GM21723 (cell line): Measurements from ENCODE around the gene HOXB4.

ENCODE experiments used
- ATAC-seq: cut with Tn5 transposase; IDR thresholded peaks from one replicate; pipeline ENCODE4 v1.9.1; 2021; ENCODE audit warnings: mild to moderate bottlenecking, moderate library complexity; ENCODE audit not compliant: unreplicated experiment

HOXB4 gene

DNA sequence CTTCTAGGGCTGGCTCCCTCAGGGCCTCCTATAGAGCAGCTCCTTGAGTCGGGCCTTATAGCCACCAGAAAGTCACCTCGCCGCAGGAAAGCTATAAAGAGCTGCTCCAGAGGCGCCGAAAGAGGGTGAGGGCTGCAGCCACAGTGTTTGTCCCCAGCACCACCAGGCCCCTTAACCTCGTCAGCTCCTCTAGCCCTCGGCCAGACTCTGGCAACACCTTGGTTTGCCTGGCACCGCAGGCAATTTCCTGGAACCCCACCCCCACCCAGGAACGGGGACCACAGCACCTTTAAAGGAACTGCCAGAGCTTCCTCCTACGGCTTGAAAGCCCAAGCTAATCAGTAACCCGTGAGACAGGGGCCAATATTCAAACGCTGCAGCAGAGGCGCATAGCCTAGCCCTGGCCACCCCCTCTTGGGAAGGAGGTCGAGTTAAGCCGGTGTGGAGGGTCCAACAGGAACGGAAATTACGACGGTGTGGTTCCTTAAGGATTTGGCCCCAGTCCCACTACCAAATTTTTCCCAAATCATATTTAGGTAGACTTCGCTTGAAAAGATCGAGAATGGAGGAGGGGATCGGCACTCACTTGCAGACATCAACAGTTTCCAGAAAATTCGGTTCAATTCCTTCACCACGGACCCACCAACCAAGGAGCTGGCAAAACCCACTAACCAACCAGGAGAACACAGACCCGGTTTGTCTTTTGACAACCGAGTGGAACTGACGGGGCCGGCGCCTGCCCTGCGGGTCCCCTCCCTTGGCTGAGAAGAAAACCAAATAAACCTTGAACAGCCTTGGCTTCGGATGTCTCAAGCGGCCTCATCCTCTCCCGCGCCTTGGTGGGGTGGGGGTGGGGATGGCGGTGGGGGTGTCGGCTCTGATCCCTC is 23.6 kb upstream of the HOXB4 start:
- no peak for ATAC-seq

DNA sequence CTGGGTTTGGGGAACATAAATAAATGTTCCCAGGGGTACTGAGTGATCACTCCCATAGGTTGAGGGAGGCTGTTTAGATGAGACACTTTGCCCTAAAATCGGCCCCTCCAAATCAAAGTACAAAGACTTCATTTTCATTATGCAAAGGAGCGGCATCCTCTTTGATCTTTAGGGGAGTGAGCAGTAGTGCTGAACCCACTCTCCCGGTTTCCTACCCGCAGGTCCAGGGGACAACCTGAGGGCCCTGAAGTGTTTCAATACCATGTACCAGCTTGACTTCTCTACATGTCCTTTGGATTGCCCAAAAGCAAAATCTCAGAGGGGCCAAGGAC is 23.0 kb upstream of the HOXB4 start:
- ATAC-seq: no peak

DNA sequence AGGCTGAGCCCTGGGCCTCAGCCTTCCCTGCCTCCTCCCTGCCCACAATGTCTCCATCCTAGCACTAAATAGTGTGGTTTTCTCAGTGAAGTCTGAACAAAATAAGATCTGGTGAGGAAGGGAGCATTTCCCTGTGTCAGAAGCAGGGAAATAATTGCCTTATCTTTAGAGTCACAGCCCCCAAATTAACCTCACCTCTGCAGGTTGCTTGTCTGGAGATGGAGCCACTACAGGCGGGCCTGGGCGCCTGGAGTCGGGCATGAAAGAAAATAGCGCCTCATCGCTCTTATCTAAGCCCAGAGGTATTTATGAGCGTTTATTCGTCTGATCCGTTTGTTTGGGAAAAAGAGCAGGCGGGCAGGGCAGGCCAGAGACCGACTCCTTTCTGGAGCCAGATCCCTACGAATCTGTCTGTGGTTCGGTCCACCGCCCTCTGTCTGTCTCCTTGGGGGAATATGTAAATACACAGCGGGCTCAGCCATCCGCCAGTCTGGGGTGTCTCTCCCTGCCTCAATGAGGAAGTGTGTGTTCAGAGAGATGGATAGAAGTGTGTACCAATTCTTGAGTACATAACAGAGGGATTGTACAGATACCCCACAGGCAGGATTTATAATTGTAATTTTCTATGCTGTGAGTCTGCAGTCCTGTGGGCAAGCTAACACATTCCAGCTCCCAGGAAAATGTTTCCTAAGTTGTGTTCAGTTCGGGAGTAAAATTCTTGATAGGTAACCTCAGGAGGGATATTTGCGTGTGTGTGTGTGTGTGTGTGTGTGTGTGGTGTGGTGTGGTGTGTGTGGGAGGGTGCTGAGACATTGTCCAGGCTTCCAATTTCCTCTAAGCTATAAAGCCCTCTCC is 22.3 kb upstream of the HOXB4 start:
- no peak for ATAC-seq

DNA sequence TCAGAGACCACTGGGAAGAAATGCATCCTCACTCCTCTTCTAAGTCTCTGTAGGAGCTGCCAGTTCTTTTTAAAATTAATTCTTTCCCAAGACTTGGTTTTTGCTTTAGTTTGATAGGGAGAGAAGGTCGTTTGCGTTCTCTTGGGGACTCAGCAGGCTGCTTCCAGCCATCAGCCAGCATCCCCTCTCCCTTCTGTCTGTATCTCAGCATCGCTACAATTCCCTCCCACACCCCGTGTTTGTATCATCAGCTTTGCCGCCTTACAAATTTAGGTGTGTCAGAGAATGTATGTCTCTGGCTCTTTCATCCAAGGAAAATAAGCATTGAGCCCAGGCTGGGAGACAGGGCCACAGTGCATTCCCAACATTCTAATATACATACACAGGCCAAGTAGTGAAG is 21.2 kb upstream of the HOXB4 start:
- ATAC-seq: no peak

DNA sequence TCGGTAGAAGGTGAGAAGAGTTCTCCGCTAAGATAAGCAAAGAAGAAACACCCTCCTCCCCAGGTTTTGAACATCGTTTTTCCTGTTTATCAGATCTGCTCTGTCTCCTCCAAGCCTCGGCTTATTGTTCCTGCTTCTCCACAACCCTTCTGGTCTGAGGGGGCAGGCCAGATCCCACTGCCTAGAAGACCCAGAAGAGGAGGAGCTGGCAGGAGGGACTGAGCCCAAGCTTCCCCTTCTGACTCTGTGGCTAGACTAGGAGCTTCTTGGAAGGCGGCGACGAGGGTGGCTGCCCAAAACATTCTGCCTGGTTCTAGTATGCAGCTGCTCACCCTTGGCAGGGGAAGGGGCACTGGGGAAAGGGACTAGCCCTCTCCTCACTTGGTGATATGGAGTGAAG is 20.6 kb upstream of the HOXB4 start:
- no peak for ATAC-seq

DNA sequence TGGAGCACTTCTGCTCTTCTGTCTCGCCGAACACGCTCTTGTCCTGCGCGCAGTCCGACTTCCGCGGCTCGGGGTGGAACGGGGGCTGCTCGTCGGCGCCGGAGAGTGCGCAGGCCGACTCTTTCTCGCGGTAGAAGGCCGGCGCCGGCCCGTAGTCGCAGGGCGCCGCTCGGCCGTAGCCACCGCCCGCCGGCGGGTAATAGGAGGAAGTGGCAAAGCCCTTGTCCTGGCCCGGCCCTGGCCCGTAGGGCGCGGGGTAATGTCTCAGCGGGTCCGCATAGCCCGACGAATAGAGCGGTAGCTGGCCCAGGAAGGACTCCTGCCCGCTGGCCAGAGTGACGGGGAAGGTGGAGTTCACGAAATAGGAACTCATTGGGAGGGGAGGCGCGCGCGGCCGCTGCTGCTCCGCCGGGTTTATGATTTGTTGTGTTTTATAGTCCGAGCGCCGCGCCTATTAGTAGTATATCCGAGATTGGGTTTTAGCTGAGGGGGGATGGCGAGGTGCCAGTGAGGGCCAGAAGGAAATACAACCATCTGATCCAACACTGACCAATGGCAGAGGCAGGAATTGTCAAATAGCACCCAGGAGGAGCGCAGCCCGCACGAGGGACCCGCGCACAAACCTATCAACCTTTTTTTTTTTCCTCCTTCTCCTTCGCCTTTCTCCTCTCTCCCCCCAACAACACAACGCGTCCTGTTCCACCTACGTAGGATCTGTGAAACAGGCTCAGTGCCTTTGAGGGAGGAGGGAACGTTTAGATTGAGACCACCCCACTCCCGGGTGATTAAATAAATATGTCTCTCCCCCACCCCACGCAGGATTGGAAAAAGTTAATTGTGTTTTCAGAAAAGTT is 19.9 kb upstream of the HOXB4 start:
- no peak for ATAC-seq

DNA sequence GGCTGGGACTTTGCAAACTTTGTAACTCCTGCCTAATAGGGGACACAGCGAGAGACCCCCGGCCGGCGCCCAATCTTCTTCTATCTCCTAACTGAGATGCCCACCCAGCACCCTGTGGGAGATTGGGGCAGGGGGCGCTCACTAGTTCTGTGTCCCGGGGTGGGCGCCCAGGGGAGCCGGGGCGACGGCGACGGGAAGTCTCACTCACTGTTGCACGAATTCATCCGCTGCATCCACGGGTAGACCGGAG is 19.3 kb upstream of the HOXB4 start:
- no peak for ATAC-seq

DNA sequence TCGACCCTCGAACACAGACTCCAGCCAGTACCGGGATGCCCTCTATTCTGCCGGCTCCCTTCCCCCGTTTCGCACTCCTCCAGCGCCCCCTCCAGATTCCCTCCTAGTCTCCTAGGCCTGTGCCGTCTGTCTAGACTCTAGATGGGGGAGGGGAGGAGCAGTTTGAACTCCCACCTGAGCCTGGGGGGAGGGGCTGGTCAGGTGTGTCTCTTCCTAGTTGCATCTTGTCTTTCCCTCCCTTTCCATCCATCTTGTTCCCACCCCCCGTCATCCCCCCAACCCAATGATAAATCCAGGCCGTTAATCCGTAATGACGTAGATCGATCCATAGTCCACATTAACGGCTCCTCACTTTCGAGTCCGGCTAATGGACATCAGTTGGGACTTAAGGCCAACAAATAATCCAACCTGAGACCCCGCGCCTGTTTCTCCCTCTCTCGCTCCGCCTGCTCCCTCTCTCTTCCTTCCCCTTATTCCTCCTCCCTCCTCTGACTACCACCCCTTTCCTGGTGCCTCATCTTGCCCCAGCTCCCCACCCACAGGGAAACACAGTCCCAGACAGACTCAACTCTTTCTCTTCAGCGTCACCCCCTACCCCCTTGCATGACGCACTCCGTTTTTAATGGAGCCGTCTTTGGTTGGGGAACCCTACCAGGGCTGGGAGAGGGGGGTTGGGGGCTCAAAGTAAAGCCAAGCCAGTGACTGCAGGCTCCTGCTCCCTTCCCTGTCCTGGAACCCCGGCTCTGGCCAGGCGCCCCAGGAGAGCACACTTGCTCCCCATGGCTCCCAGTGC is 18.8 kb upstream of the HOXB4 start:
- no peak for ATAC-seq

DNA sequence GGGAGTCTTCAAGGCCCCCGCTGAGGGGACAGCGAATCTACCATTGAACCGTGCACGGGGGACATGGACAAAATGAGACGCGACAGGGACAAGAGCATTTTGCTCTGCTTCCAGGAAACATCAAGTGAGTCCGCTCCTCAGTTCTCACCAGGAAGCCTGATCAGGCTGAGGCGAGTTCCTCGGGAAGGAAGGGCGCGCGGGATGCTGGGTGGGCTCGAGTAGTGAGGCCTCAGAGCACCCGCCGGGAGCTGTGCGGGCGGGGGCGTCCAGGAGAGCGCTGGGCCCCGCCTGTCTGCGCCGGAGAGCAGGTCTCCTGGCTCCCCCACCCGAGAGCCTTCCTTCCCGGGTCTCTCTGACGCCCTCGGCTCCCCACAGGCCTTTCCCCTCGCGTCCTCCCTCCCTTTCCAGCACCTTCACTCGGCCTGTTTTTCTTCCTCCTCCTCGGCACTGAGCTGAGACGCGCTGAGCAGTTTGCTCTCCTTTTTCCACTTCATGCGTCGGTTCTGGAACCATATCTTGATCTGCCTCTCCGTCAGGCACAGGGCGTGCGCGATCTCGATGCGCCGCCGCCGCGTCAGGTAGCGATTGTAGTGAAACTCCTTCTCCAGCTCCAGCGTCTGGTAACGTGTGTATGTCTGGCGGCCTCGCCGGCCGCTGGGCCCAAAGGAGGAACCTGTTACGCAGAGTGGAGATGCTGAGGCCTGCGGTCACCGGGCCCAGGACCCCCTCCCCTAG is 18.0 kb upstream of the HOXB4 start:
- ATAC-seq: no peak

DNA sequence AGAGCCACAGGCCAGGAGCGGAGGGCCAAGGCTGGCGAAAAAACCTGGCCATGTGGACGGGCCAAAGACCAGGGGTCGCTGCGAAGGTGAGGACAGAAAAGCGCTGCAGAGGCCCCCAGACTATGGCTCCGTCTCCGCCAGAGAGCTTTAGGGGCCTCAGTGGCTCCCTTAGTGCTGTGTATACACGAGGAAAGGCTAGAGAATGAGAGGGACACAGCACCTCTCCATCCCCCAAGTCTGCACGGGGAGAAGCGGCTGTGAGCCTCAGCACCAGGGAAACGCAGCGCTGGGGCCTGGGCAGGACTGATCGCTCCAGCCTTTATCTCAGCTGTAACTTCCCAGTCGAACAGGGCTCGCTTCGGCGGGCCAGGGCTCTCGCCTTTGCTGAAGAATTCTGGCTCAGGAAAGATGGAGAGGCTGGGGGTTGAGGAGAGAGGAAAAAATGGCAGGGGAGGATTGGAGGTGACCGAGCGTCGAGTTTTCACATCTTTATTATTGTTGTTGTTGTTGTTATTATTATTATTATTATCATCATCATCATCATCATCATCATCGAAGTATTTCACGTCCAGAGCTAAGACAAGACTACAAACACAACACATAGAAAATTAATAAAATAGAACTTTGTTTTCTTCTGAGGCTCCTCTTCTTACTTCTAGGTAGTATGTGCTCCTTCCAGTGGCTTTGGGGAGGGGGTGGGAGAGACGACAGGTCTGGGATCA is 17.3 kb upstream of the HOXB4 start:
- no peak for ATAC-seq

DNA sequence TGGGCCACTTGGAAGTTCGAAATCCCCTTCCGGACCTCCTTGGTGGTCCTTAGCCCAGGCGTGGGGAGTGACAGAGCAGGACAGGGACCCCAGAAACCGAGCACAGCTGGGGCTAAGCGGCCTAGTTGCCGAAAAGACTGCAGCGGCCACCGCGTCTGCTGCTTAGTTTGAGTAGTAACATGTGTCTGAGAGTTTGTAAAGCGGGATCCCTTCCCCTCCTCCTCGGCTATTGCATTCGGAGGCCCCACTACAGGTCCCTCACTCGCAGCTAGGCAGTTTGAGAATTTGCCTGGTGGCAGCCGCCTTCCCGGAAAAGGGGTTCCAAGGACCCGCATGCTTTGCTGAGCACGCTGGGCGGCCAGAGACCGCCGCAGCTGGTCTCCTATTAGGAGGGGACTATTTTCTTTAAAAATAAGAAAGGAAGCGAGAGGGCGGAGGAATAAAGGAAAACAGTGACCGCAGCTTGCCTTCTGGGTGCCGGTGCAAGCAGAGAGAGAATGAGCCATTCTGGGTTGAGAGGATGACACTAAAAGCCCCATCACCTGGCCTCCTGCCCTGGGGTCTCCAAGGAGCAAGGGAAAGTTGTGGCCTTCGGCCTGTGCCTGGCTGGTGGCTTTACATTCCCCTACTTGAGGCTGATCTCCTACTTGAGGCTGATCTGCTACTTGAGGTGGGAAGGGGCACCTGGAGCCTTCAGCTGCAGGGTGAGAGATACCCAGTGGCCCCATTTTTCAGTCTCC is 16.6 kb upstream of the HOXB4 start:
- ATAC-seq: no peak

DNA sequence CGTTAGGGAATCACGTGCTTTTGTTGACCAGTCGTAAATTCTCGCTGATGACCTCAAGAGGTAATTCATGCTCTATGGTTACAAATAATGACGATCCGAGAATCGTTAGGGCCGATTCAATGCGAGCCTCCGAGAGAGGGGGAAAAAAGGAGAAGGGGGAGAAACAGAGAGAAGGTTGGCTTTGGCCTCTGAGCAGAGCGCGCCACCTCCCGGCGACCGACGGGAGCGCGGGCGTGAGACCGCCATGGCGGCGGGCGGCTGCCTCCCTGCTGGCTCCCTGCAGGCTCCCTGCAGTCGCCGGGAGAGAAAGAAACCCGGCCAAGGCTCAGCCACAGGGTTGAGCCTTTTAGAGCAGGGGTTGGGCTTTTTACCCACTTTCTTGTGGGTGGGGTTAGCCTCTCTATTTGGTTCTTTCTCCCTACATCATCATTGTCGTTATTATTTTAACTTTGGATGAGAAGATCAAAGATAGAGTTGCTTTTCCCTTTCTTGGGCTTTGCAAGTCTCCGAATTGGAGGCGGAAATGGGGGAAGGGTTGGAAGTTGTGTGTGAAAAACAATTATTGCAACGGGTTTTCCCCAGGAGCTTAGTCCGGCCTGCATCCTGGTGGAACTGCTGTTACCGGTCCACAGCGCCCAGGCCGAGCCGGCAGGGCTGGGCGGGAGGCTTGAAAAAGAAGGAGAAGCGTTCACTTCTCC is 15.8 kb upstream of the HOXB4 start:
- ATAC-seq: no peak

DNA sequence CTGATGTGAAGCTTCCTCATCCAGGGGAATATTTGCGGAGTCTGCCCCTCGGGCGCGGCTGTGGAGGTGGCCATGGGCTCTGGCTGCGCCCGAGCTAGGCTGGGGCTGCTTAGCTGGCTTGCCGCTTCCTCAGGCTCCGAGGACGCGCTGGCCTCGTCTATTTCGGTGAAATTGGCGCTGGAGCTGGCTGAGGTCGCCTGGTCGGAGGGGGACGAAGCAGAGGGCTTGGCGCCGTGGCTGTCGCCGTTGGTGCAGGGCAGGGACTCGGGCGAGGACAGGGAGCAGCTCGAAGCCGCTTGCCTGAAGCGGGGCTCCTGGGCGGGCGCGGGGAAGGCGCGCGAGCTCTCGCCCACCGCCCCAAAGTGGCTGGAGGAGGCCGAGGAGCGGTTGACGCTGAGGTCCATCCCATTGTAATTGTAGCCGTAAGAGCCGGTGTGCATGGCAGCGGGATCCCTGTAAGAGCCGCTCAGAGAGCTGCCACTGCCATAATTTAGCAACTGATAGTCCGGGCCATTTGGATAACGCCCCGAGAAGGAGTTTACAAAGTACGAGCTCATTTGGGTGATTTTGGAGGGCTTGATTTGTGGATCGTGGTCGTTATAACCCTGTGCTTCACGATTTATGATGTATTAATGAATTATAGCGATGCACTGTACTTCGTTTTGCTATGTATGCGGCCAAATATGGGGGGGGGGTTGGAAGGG is 15.1 kb upstream of the HOXB4 start, which contains the start of gene HOXB5:
HOXB5 (minus strand) TSS at position 654 of the 704 bp plus-strand sequence; CDS start at position 557, 97 bp downstream.
- ATAC-seq: no peak

DNA sequence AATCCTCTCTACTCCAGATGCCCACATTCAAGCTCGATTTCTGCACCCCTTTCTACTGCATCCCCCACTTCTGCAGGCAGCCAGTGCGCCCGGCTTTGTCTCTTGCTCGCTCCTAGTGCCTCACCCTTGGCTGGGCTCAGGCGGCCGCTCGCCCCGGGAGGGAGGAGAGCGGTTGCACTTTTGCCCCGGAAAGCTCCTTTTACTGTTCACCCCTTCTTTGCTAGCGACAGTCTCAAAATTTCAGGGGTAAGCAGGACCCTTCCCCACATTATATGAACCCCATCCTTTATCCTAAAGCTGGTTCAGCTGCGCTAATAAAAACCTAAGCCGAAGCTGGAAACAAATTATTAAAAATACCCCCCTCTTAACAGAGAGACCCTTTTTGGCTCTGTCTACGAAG is 14.4 kb upstream of the HOXB4 start:
- ATAC-seq: no peak

DNA sequence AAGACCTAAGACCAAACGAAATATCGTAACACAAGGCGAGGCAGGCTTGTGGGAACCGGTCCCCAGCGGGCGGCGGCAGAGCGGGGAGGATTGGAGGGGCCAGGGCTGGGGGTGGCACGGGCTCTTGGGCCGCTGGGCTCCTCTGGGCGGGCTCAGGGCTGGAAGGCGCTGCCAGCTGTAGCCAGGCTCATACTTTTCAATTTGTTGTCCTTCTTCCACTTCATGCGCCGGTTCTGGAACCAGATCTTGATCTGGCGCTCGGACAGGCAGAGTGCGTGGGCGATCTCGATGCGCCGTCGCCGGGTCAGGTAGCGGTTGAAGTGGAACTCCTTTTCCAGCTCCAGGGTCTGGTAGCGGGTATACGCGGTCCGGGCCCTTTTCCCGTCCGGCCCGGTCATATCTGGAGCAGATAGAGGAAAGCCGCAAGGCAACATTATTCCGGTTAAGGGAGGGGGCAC is 13.9 kb upstream of the HOXB4 start:
- no peak for ATAC-seq

DNA sequence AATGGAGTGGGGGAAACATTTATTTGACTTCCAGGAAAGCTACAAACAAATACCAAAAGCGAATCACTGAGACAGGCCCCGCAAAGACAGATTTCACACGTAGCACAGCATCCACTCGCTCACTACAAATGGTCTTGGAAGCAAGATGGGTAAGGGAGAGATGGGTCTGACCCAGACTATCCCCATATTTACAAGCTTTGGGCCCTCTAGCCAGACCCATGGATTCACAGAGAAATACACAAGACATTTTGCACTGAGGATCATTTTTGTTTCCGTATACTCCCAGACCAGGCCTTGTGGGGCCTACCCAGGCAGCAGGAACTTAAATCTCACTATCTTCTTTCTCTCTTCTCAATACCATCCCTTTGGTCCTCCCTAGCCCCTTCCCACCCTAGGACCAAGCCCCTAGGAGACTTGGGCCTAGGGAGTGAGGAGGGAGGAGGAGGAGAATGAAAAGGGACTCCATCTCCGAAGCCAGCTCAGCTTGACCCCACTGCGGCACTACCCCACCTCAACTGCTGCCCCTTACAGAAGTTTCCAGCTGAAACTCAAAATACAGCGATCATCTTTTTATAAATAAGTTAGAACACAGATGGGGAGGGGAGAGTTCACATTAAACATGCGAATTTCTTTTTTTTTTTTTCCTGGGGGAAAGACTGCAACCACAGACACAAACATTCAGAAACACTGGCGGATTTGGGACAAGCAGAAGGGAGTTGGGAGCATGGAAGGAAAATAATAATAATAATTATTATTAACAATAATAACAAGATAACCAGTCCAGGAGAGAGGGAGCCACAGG is 13.3 kb upstream of the HOXB4 start:
- ATAC-seq: no peak
